Measurements from ENCODE around the gene DNAH14. TPM values are rescaled to one million over a fixed set of nuclear protein-coding genes. Genes with fewer than 3 reads are reported as not detected.

Gene DNAH14
- total RNA-seq, 1 experiment from 2014 or later, result 39.7 TPM

DNA sequence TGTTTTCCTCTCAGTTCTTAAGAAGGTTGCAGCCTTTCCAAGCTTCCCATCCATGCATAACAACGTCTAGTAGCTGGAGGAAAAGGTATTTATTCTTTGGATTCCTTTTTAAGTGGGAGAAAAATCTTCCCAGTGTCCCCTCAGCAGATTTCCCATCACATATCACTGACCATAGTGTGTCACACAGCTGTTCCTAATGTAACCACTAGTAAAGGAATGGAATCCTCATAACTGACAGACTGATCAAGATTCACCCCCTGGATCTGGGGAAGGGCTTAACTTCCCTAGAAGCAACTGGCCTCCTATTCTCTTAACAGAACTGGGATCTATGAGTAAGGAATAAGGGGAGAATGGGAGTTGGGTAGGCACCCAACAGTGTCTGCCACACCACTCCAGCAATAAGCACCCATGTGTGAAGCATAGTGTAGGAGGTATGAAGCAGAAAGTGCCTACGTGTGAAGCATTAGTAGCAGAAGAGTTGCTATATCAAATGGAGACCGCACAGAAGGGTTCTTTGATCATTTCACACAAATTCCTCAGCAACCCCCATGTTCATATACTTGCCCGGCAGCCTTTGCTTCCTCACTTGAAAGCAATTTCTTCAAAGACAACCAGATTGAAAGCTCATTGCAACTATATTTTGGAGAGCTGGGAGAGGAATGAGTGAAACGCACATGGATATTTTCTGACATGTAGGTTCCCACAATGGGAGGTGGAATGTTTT, 28.2 kb upstream of the DNAH14 start:
- H3K27me3 Mint-ChIP-seq (ENCODE audit: low read depth), result peaks cover 3% of the 10 kb centered on the region; the same call in 1 of the 2 replicates
- H3K27ac ChIP-seq (ENCODE audit: insufficient read length, low read depth, low read length), result no peak overlapping the region

More for the DNA sequence above, 28.2 kb upstream of the DNAH14 start:
- no peak overlapping the region for H2BK5ac ChIP-seq (ENCODE audit: insufficient read length, low read length)
- no peak overlapping the region for H4K8ac ChIP-seq (replicated peaks; ENCODE audit: insufficient read length, low read depth, low read length)
- no peak overlapping the region for H4K91ac ChIP-seq (ENCODE audit: insufficient read length, low read depth, low read length)
- H3K4me2 ChIP-seq (ENCODE audit: insufficient read depth, insufficient read length, low read length), result no peak overlapping the region
- H3K9me3 ChIP-seq (ENCODE audit: control insufficient read depth, low read depth, low read length), result peaks cover 6% of the 10 kb centered on the region
- no peak overlapping the region for H3K56ac ChIP-seq (ENCODE audit: insufficient read length, low read depth, low read length)
- H3K27ac Mint-ChIP-seq, result no peak overlapping the region
- no peak overlapping the region for H3K18ac ChIP-seq (ENCODE audit: insufficient read length, low read depth, low read length)
- H2AFZ ChIP-seq (ENCODE audit: low read length), result no peak overlapping the region
- no peaks in the 10 kb centered on the region for H3K79me2 ChIP-seq (ENCODE audit: insufficient read depth, low read length)
- H3K9ac ChIP-seq (ENCODE audit: extremely low read depth, insufficient read length, low read length), result no peak overlapping the region
- no peaks in the 10 kb centered on the region for H3K36me3 Mint-ChIP-seq (ENCODE audit: insufficient read depth in 1 of 3, low read depth in 3 of 3)
- no peak overlapping the region for H3T11ph ChIP-seq (ENCODE audit: low read length)
- WGBS (ENCODE audit: extremely low coverage, insufficient read length, low lambda C conversion rate), result no CpG with 5 or more reads among the region's 5 CpGs
- no peak for DNase-seq
- H3K23ac ChIP-seq (ENCODE audit: insufficient read length, low read depth, low read length), result no peak overlapping the region
- no peak overlapping the region for H4K5ac ChIP-seq (ENCODE audit: insufficient read length, low read depth, low read length)
- H3K23me2 ChIP-seq (ENCODE audit: insufficient read length, low read depth, low read length, poor library complexity, severe bottlenecking), result no peaks in the 10 kb centered on the region
- no peaks in the 10 kb centered on the region for H3K27me3 ChIP-seq (ENCODE audit: insufficient read depth, low read length)
- no peak overlapping the region for H2BK15ac ChIP-seq (ENCODE audit: low read depth, low read length)
- H3K4me1 ChIP-seq (ENCODE audit: insufficient read depth, low read length), result no peaks in the 10 kb centered on the region
- H2BK120ac ChIP-seq (ENCODE audit: low read depth, low read length, poor library complexity, severe bottlenecking), result no peak overlapping the region
- no peaks in the 10 kb centered on the region for H3K79me1 ChIP-seq (ENCODE audit: insufficient read depth, low read depth, low read length, poor library complexity, severe bottlenecking)
- no peak overlapping the region for H2BK12ac ChIP-seq (ENCODE audit: insufficient read length, low read depth, low read length)
- no peak overlapping the region for H2AK5ac ChIP-seq (ENCODE audit: insufficient read length, low read length)
- H3K4me1 Mint-ChIP-seq, result no peaks in the 10 kb centered on the region
- H2BK20ac ChIP-seq (ENCODE audit: low read depth, low read length, poor library complexity, severe bottlenecking), result no peak overlapping the region
- TF ChIP-seq, protein P1, sequence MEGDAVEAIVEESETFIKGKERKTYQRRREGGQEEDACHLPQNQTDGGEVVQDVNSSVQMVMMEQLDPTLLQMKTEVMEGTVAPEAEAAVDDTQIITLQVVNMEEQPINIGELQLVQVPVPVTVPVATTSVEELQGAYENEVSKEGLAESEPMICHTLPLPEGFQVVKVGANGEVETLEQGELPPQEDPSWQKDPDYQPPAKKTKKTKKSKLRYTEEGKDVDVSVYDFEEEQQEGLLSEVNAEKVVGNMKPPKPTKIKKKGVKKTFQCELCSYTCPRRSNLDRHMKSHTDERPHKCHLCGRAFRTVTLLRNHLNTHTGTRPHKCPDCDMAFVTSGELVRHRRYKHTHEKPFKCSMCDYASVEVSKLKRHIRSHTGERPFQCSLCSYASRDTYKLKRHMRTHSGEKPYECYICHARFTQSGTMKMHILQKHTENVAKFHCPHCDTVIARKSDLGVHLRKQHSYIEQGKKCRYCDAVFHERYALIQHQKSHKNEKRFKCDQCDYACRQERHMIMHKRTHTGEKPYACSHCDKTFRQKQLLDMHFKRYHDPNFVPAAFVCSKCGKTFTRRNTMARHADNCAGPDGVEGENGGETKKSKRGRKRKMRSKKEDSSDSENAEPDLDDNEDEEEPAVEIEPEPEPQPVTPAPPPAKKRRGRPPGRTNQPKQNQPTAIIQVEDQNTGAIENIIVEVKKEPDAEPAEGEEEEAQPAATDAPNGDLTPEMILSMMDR (conservative IDR thresholded peaks at IDR 0.05), result no peak
- no peak overlapping the region for H3K14ac ChIP-seq (ENCODE audit: insufficient read depth, low read length)
- no peak overlapping the region for H3K4me3 Mint-ChIP-seq
- peaks cover 0 to 6% of the 10 kb centered on the region in 2 experiments; a peak in 3 of 5 replicates for H3K9me3 Mint-ChIP-seq
- H4K20me1 ChIP-seq (ENCODE audit: control insufficient read depth, insufficient read depth, insufficient read length), result no peaks in the 10 kb centered on the region
- no peak overlapping the region for H3K4ac ChIP-seq (ENCODE audit: low read depth, low read length)
